NCI-H1694 (cell line): Measurements from ENCODE around the gene IQSEC3.

Source experiments
- DNase-seq: peaks from one replicate; lab custom pipeline; 2025; lab: John Stamatoyannopoulos, UW

Gene IQSEC3

GRCh38 chr12:197911-198695 is 131.5 kb downstream of the IQSEC3 start:
- DNase-seq = no peak

GRCh38 chr12:198705-199104 is 132.1 kb downstream of the IQSEC3 start:
- DNase-seq = no peak

- DNase-seq = no peak
These were observed 134.8 kb downstream of the IQSEC3 start for GRCh38 chr12:201361-201760.

- no peak for DNase-seq
These were observed 135.6 kb downstream of the IQSEC3 start for GRCh38 chr12:202081-202731.

- DNase-seq = no peak
These were observed 136.5 kb downstream of the IQSEC3 start for GRCh38 chr12:203074-203461.

- DNase-seq = no peak
These were observed 137.1 kb downstream of the IQSEC3 start for GRCh38 chr12:203462-204260.

- DNase-seq = no peak
These were observed 137.7 kb downstream of the IQSEC3 start for GRCh38 chr12:204261-204678.

- no peak for DNase-seq
These were observed 138.5 kb downstream of the IQSEC3 start for GRCh38 chr12:205026-205425.

- no peak for DNase-seq
These were observed 140.3 kb downstream of the IQSEC3 start for GRCh38 chr12:206746-207440.

GRCh38 chr12:207804-208203 is 141.2 kb downstream of the IQSEC3 start:
- no peak for DNase-seq

GRCh38 chr12:208813-209212 is 142.2 kb downstream of the IQSEC3 start:
- DNase-seq = no peak

GRCh38 chr12:209246-209645 is 142.7 kb downstream of the IQSEC3 start:
- DNase-seq = no peak

- no peak for DNase-seq
These were observed 143.3 kb downstream of the IQSEC3 start for GRCh38 chr12:209851-210250.

- DNase-seq = no peak
These were observed 143.9 kb downstream of the IQSEC3 start for GRCh38 chr12:210277-211141.

GRCh38 chr12:211142-211465 is 144.5 kb downstream of the IQSEC3 start:
- DNase-seq = no peak

GRCh38 chr12:211639-212414 is 145.3 kb downstream of the IQSEC3 start:
- no peak for DNase-seq

- no peak for DNase-seq
These were observed 145.8 kb downstream of the IQSEC3 start for GRCh38 chr12:212415-212714.

GRCh38 chr12:212715-213526 is 146.4 kb downstream of the IQSEC3 start:
- no peak for DNase-seq

GRCh38 chr12:213527-213932 is 147.0 kb downstream of the IQSEC3 start:
- no peak for DNase-seq
